Activated CD4-positive, alpha-beta T cell treated with anti-CD3 and anti-CD28 coated beads for 48 hours (primary cell): ENCODE results near the gene BTBD19.
"Not testable (repeated sequence)": the region's sequence is repeated elsewhere in the genome, so short reads cannot be mapped to it uniquely, and the experiment has no call there.

Source experiments
- DNase-seq: peaks from one replicate; pipeline ENCODE4 v3.0.0-alpha.2; 2020

The BTBD19 gene

GRCh38 chr1:44810101-44810761, 1.9 kb downstream of the BTBD19 start:
- DNase-seq: peak; percentile 46

- DNase-seq: not testable (repeated sequence)
These were observed 2.4 kb downstream of the BTBD19 start for GRCh38 chr1:44810762-44811105.

- no peak for DNase-seq
These were observed 2.9 kb downstream of the BTBD19 start for GRCh38 chr1:44811234-44811633.

GRCh38 chr1:44812822-44813543, 4.7 kb downstream of the BTBD19 start:
- no peak for DNase-seq

- DNase-seq: not testable (repeated sequence)
These were observed 7.6 kb downstream of the BTBD19 start for GRCh38 chr1:44815926-44816325.

GRCh38 chr1:44817307-44817706, 9.0 kb downstream of the BTBD19 start:
- no peak for DNase-seq

GRCh38 chr1:44817771-44818495, 9.6 kb downstream of the BTBD19 start:
- DNase-seq: no peak

- peak; percentile 20 for DNase-seq
These were observed 10.9 kb downstream of the BTBD19 start for GRCh38 chr1:44819196-44819607.

- DNase-seq: peak; percentile 91
These were observed 11.4 kb downstream of the BTBD19 start for GRCh38 chr1:44819608-44820327.

- no peak for DNase-seq
These were observed 12.3 kb downstream of the BTBD19 start for GRCh38 chr1:44820328-44821239.

GRCh38 chr1:44821240-44821715, 13.0 kb downstream of the BTBD19 start:
- no peak for DNase-seq

- no peak for DNase-seq
These were observed 13.9 kb downstream of the BTBD19 start for GRCh38 chr1:44822131-44822701.

- no peak for DNase-seq
These were observed 14.7 kb downstream of the BTBD19 start for GRCh38 chr1:44822981-44823451.

- DNase-seq: not testable (repeated sequence)
These were observed 16.1 kb downstream of the BTBD19 start for GRCh38 chr1:44824392-44824791.

GRCh38 chr1:44826375-44827196, 18.3 kb downstream of the BTBD19 start:
- DNase-seq: no peak

GRCh38 chr1:44827197-44828002, 19.1 kb downstream of the BTBD19 start:
- DNase-seq: no peak

GRCh38 chr1:44828003-44828651, 19.8 kb downstream of the BTBD19 start:
- no peak for DNase-seq

- DNase-seq: no peak
These were observed 20.6 kb downstream of the BTBD19 start for GRCh38 chr1:44828841-44829440.
